Sigmoid colon (tissue), 3 donors: ENCODE measurements around the gene IL1RAPL2.

Source experiments
- POLR2A ChIP-seq, 2 donors: fragments of 450-650 bp; IDR thresholded peaks; one replicate each; pipeline ENCODE4 v1.6.1; 2016; ENCODE audit warnings: antibody characterized with exemption in 2 of 2, mild to moderate bottlenecking in 2 of 2, moderate library complexity in 2 of 2
- TF ChIP-seq, protein P1 (sequence below), 4 experiments: fragments of 450-650 bp in 3 of 4; fragments of 200-600 bp in 1 of 4; IDR thresholded peaks; one replicate each; pipeline ENCODE4 v1.5.1; 2016 to 2019; ENCODE audit warnings: antibody characterized with exemption in 4 of 4, mild to moderate bottlenecking in 3 of 4, moderate library complexity in 2 of 4

GRCh38 chrX:105117621-105118020, 551.6 kb downstream of the IL1RAPL2 start:
- no peak for TF ChIP-seq POLR2A (IDR thresholded peaks at IDR 0.05)
- TF ChIP-seq, protein P1, sequence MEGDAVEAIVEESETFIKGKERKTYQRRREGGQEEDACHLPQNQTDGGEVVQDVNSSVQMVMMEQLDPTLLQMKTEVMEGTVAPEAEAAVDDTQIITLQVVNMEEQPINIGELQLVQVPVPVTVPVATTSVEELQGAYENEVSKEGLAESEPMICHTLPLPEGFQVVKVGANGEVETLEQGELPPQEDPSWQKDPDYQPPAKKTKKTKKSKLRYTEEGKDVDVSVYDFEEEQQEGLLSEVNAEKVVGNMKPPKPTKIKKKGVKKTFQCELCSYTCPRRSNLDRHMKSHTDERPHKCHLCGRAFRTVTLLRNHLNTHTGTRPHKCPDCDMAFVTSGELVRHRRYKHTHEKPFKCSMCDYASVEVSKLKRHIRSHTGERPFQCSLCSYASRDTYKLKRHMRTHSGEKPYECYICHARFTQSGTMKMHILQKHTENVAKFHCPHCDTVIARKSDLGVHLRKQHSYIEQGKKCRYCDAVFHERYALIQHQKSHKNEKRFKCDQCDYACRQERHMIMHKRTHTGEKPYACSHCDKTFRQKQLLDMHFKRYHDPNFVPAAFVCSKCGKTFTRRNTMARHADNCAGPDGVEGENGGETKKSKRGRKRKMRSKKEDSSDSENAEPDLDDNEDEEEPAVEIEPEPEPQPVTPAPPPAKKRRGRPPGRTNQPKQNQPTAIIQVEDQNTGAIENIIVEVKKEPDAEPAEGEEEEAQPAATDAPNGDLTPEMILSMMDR (IDR thresholded peaks at IDR 0.05) = no peak
